IMR-90 (cell line): Measurements from ENCODE around the gene CLIC1. TPM values are rescaled to one million over a fixed set of nuclear protein-coding genes. Genes with fewer than 3 reads are reported as not detected.

Experiments used
- microRNA-seq, 2 experiments: library from miRNA; stranded (forward) in 1 of 2; unstranded in 1 of 2; fragments of 10-50 nt in 1 of 2; fragments of <30 nt in 1 of 2; gene quantifications in 1 of 2; microRNA quantifications in 1 of 2; one replicate each; pipeline versions ENCODE3 to v1.1.0; 2013 to 2020; ENCODE audit not compliant: insufficient read depth in 1 of 2, insufficient read length in 1 of 2, unreplicated experiment in 1 of 2
- polyA plus RNA-seq, 3 experiments: library from polyadenylated mRNA; depleted of rRNA; stranded (reverse); fragments of >200 nt; gene quantifications; 2 replicates each; pipeline ENCODE4 v1.2.3, GENCODE V29; 2012; ENCODE audit warnings: low replicate concordance in 1 of 3
- small RNA-seq, 5 experiments: library from RNA; depleted of rRNA; stranded (forward); fragments of <200 nt; gene quantifications; one replicate each; pipeline ENCODE3, GENCODE V24; 2012
- total RNA-seq: library from RNA; depleted of rRNA; stranded (reverse); fragments of >200 nt; gene quantifications from 2 replicates; pipeline ENCODE4 v1.2.3, GENCODE V29; 2012; rRNA removed

The CLIC1 gene
- total and polyA plus RNA-seq, 2 of the 4 experiments (the other 2 are of a cell fraction), result 706 to 1,185 TPM

Small RNA genes lying within 50 kb of the gene (microRNA-seq; reads per million reads assigned to microRNA genes)
- gene LY6G6D (ENCODE audit: insufficient read depth, insufficient read length) (not detected), gene MIR4646 (ENCODE audit: insufficient read depth in 1 of 2, insufficient read length in 1 of 2, unreplicated experiment in 1 of 2) (0.37 to 1.0 reads per million in 2 experiments), gene MSH5-SAPCD1 (ENCODE audit: insufficient read depth, insufficient read length) (not detected), gene RF00019 (ENCODE audit: insufficient read depth, insufficient read length) (not detected), gene RNU6-850P (ENCODE audit: insufficient read depth, insufficient read length) (not detected), gene SAPCD1 (ENCODE audit: insufficient read depth, insufficient read length) (not detected)

Small RNA genes lying within 50 kb of the gene (small RNA-seq; reads per million reads assigned to genes)
- gene LY6G6D (0 reads per million in 5 experiments), gene MIR4646 (0 reads per million in 5 experiments), gene MSH5-SAPCD1 (0 reads per million in 5 experiments), gene RF00019 (0 reads per million in 5 experiments), gene RNU6-850P (0 to 0.60 (median 0) reads per million in 5 experiments), gene SAPCD1 (0 reads per million in 5 experiments)

Other genes with a start within 250 kb of the CLIC1 start
Only the 30 nearest of the 43 such genes appear.
- gene TNF, start 161.0 kb downstream of the CLIC1 start, total RNA-seq, result not detected in 2 replicates
- gene TNF, start 161.0 kb downstream of the CLIC1 start, polyA plus RNA-seq (2012; rRNA removed), result not detected in 2 replicates
- not detected in 2 replicates for gene LTB, start 154.1 kb downstream of the CLIC1 start, total RNA-seq
- not detected in 2 replicates for gene LTB, start 154.1 kb downstream of the CLIC1 start, polyA plus RNA-seq (2012; rRNA removed)
- not detected in 2 replicates for gene LST1, start 150.3 kb downstream of the CLIC1 start, total RNA-seq
- gene LST1, start 150.3 kb downstream of the CLIC1 start, polyA plus RNA-seq (2012; rRNA removed), result not detected in 2 replicates
- gene NCR3, start 143.5 kb downstream of the CLIC1 start, total RNA-seq, result not detected in 2 replicates
- not detected in 2 replicates for gene NCR3, start 143.5 kb downstream of the CLIC1 start, polyA plus RNA-seq (2012; rRNA removed)
- not detected in 2 replicates for gene AIF1, start 121.3 kb downstream of the CLIC1 start, total RNA-seq
- gene AIF1, start 121.3 kb downstream of the CLIC1 start, polyA plus RNA-seq (2012; rRNA removed), result not detected in 2 replicates
- 7.7 and 8.1 TPM in 2 replicates for gene PRRC2A, start 115.8 kb downstream of the CLIC1 start, total RNA-seq
- gene PRRC2A, start 115.8 kb downstream of the CLIC1 start, polyA plus RNA-seq (2012; rRNA removed), result 88.6 and 101 TPM in 2 replicates
- gene BAG6, start 83.9 kb downstream of the CLIC1 start, total RNA-seq, result 40.7 and 41.4 TPM in 2 replicates
- 134 and 151 TPM in 2 replicates for gene BAG6, start 83.9 kb downstream of the CLIC1 start, polyA plus RNA-seq (2012; rRNA removed)
- gene APOM, start 80.6 kb downstream of the CLIC1 start, total RNA-seq, result 0.83 and 1.4 TPM in 2 replicates
- 3.5 and 3.8 TPM in 2 replicates for gene APOM, start 80.6 kb downstream of the CLIC1 start, polyA plus RNA-seq (2012; rRNA removed)
- 13.1 and 14.2 TPM in 2 replicates for gene C6orf47, start 75.8 kb downstream of the CLIC1 start, total RNA-seq
- 8.9 and 9.0 TPM in 2 replicates for gene C6orf47, start 75.8 kb downstream of the CLIC1 start, polyA plus RNA-seq (2012; rRNA removed)
- gene GPANK1, start 71.5 kb downstream of the CLIC1 start, total RNA-seq, result 6.1 and 7.2 TPM in 2 replicates
- 13.8 and 16.7 TPM in 2 replicates for gene GPANK1, start 71.5 kb downstream of the CLIC1 start, polyA plus RNA-seq (2012; rRNA removed)
- gene CSNK2B, start 70.5 kb downstream of the CLIC1 start, total RNA-seq, result 218 and 240 TPM in 2 replicates
- gene CSNK2B, start 70.5 kb downstream of the CLIC1 start, polyA plus RNA-seq (2012; rRNA removed), result 178 and 194 TPM in 2 replicates
- 1.9 and 2.2 TPM in 2 replicates for gene LY6G5B, start 66.6 kb downstream of the CLIC1 start, total RNA-seq
- 10.2 and 13.6 TPM in 2 replicates for gene LY6G5B, start 66.6 kb downstream of the CLIC1 start, polyA plus RNA-seq (2012; rRNA removed)
- gene LY6G5C, start 55.5 kb downstream of the CLIC1 start, total RNA-seq, result 0.18 TPM in 1 of 2 replicates, not detected in the other
- gene LY6G5C, start 55.5 kb downstream of the CLIC1 start, polyA plus RNA-seq (2012; rRNA removed), result 2.0 and 2.1 TPM in 2 replicates
- gene ABHD16A, start 33.2 kb downstream of the CLIC1 start, total RNA-seq, result 30.3 and 35.1 TPM in 2 replicates
- gene ABHD16A, start 33.2 kb downstream of the CLIC1 start, polyA plus RNA-seq (2012; rRNA removed), result 31.5 and 34.6 TPM in 2 replicates
- not detected in 2 replicates for gene LY6G6F, start 29.7 kb downstream of the CLIC1 start, total RNA-seq
- gene LY6G6F, start 29.7 kb downstream of the CLIC1 start, polyA plus RNA-seq (2012; rRNA removed), result not detected in 2 replicates
- gene LY6G6D, start 21.2 kb downstream of the CLIC1 start, total RNA-seq, result not detected in 2 replicates
- not detected in 2 replicates for gene LY6G6D, start 21.2 kb downstream of the CLIC1 start, polyA plus RNA-seq (2012; rRNA removed)
- not detected in 2 replicates for gene LY6G6C, start 14.8 kb downstream of the CLIC1 start, total RNA-seq
- not detected in 2 replicates for gene LY6G6C, start 14.8 kb downstream of the CLIC1 start, polyA plus RNA-seq (2012; rRNA removed)
- not detected in 2 replicates for gene MPIG6B, start 13.2 kb downstream of the CLIC1 start, total RNA-seq
- not detected in 2 replicates for gene MPIG6B, start 13.2 kb downstream of the CLIC1 start, polyA plus RNA-seq (2012; rRNA removed)
- gene DDAH2, start 7.2 kb downstream of the CLIC1 start, total RNA-seq, result 40.0 and 40.7 TPM in 2 replicates
- gene DDAH2, start 7.2 kb downstream of the CLIC1 start, polyA plus RNA-seq (2012; rRNA removed), result 57.9 and 58.4 TPM in 2 replicates
- gene MSH5, start 3.5 kb upstream of the CLIC1 start, total RNA-seq, result 4.7 and 5.6 TPM in 2 replicates
- 14.5 and 15.7 TPM in 2 replicates for gene MSH5, start 3.5 kb upstream of the CLIC1 start, polyA plus RNA-seq (2012; rRNA removed)
- not detected in 2 replicates for gene SAPCD1, start 26.1 kb upstream of the CLIC1 start, total RNA-seq
- 2.2 and 2.3 TPM in 2 replicates for gene SAPCD1, start 26.1 kb upstream of the CLIC1 start, polyA plus RNA-seq (2012; rRNA removed)
- under 0.01 and 0.28 TPM in 2 replicates for gene VWA7, start 40.8 kb upstream of the CLIC1 start, total RNA-seq
- gene VWA7, start 40.8 kb upstream of the CLIC1 start, polyA plus RNA-seq (2012; rRNA removed), result 1.0 and 1.4 TPM in 2 replicates
- gene VARS1, start 59.2 kb upstream of the CLIC1 start, total RNA-seq, result 32.2 and 41.2 TPM in 2 replicates
- gene VARS1, start 59.2 kb upstream of the CLIC1 start, polyA plus RNA-seq (2012; rRNA removed), result 39.6 and 42.0 TPM in 2 replicates
- 48.0 and 56.3 TPM in 2 replicates for gene LSM2, start 70.4 kb upstream of the CLIC1 start, total RNA-seq
- 55.0 and 61.0 TPM in 2 replicates for gene LSM2, start 70.4 kb upstream of the CLIC1 start, polyA plus RNA-seq (2012; rRNA removed)
- 1.3 and 1.4 TPM in 2 replicates for gene HSPA1L, start 78.8 kb upstream of the CLIC1 start, total RNA-seq
- gene HSPA1L, start 78.8 kb upstream of the CLIC1 start, polyA plus RNA-seq (2012; rRNA removed), result 0.97 and 1.0 TPM in 2 replicates
- 94.6 and 102 TPM in 2 replicates for gene HSPA1A, start 79.0 kb upstream of the CLIC1 start, total RNA-seq
- 93.1 and 95.3 TPM in 2 replicates for gene HSPA1A, start 79.0 kb upstream of the CLIC1 start, polyA plus RNA-seq (2012; rRNA removed)
- 93.6 and 118 TPM in 2 replicates for gene HSPA1B, start 91.2 kb upstream of the CLIC1 start, total RNA-seq
- 59.4 and 61.1 TPM in 2 replicates for gene HSPA1B, start 91.2 kb upstream of the CLIC1 start, polyA plus RNA-seq (2012; rRNA removed)
- 23.6 and 28.5 TPM in 2 replicates for gene NEU1, start 126.3 kb upstream of the CLIC1 start, total RNA-seq
- gene NEU1, start 126.3 kb upstream of the CLIC1 start, polyA plus RNA-seq (2012; rRNA removed), result 36.2 and 37.3 TPM in 2 replicates
- 0.36 TPM in 1 of 2 replicates, not detected in the other for gene SLC44A4, start 142.5 kb upstream of the CLIC1 start, total RNA-seq
- 0.14 and 0.19 TPM in 2 replicates for gene SLC44A4, start 142.5 kb upstream of the CLIC1 start, polyA plus RNA-seq (2012; rRNA removed)
- gene EHMT2, start 161.2 kb upstream of the CLIC1 start, total RNA-seq, result 36.4 and 38.0 TPM in 2 replicates
- 47.7 and 51.2 TPM in 2 replicates for gene EHMT2, start 161.2 kb upstream of the CLIC1 start, polyA plus RNA-seq (2012; rRNA removed)